CD4-positive, alpha-beta T cell (primary cell): ENCODE measurements around the gene ELFN2. TPM values are rescaled to one million over a fixed set of nuclear protein-coding genes. Genes with fewer than 3 reads are reported as not detected.
"Not testable (repeated sequence)": the region's sequence is repeated elsewhere in the genome, so short reads cannot be mapped to it uniquely, and the experiment has no call there.

Experiments used
- ATAC-seq: fragments of 200-7000 bp; cut with Tn5 transposase; one replicate; pipeline ENCODE4 v1.10.0; 2022; ENCODE audit warnings: mild to moderate bottlenecking; ENCODE audit not compliant: poor library complexity
- CTCF ChIA-PET: fragments of 350-600 bp; sonication (Branson Sonifier 250); formaldehyde crosslinking; loops from one replicate; lab custom pipeline; 2021; ENCODE audit warnings: antibody characterized with exemption, inconsistent platforms; lab: Charles Lee
- POLR2A ChIA-PET: fragments of 350-600 bp; sonication (Branson Sonifier 250); formaldehyde crosslinking; loops from one replicate; lab custom pipeline; 2021; ENCODE audit warnings: antibody characterized with exemption, inconsistent platforms; lab: Charles Lee
- DNase-seq, 14 experiments: peaks; one replicate each; pipeline ENCODE4 v3.0.0-alpha.2; 2013 to 2020; ENCODE audit warnings: mixed read lengths in 2 of 14
- H3K27ac ChIP-seq, 2 donors: one replicate each; pipeline versions ENCODE4 v1.5.1 to v1.7.0; 2013; ENCODE audit warnings: low read length in 2 of 2, low read depth in 1 of 2, mild to moderate bottlenecking in 1 of 2
- H3K27me3 ChIP-seq, 2 experiments: 1 replicate in 1 of 2; 2 replicates in 1 of 2; pipeline versions ENCODE4 v1.6.1 to v1.7.0; 2013; ENCODE audit warnings: low read length in 2 of 2, control low read depth in 1 of 2, mild to moderate bottlenecking in 1 of 2, moderate library complexity in 1 of 2; ENCODE audit not compliant: insufficient read depth in 2 of 2, control insufficient read depth in 1 of 2
- H3K36me3 ChIP-seq: one replicate; pipeline ENCODE4 v1.6.1; 2013; ENCODE audit warnings: low read length, control low read depth; ENCODE audit not compliant: insufficient read depth
- H3K4me1 ChIP-seq: one replicate; pipeline ENCODE4 v1.6.1; 2013; ENCODE audit warnings: low read length, control low read depth; ENCODE audit not compliant: insufficient read depth
- H3K4me3 ChIP-seq: one replicate; pipeline ENCODE4 v1.5.1; 2013; ENCODE audit warnings: mild to moderate bottlenecking, low read length, moderate library complexity
- H3K9me3 ChIP-seq, 2 experiments: 1 replicate in 1 of 2; 2 replicates in 1 of 2; pipeline versions ENCODE4 v1.6.1 to v1.7.0; 2013; ENCODE audit warnings: low read length in 2 of 2, mild to moderate bottlenecking in 2 of 2, control low read depth in 1 of 2, moderate library complexity in 1 of 2; ENCODE audit not compliant: control insufficient read depth in 1 of 2, insufficient read depth in 1 of 2
- H3K27ac Mint-ChIP-seq: one replicate; pipeline ENCODE4 v1.8.0; 2020; ENCODE audit warnings: mixed read lengths
- H3K27me3 Mint-ChIP-seq: one replicate; pipeline ENCODE4 v1.8.0; 2021; ENCODE audit warnings: mixed read lengths
- H3K36me3 Mint-ChIP-seq: one replicate; pipeline ENCODE4 v1.8.0; 2021; ENCODE audit warnings: low read depth, mixed read lengths
- H3K4me1 Mint-ChIP-seq: one replicate; pipeline ENCODE4 v1.8.0; 2021; ENCODE audit warnings: low read depth, mixed read lengths
- H3K4me3 Mint-ChIP-seq: one replicate; pipeline ENCODE4 v1.8.0; 2020; ENCODE audit warnings: mild to moderate bottlenecking, mixed read lengths
- H3K9me3 Mint-ChIP-seq: one replicate; pipeline ENCODE4 v1.8.0; 2020; ENCODE audit warnings: mixed read lengths
- intact Hi-C, 2 experiments: fragments of 100-400 bp; cut with DNase I in 1 of 2; cut with micrococcal nuclease in 1 of 2; formaldehyde crosslinking; loops; one replicate each; pipeline versions ENCODE4 v1.15.1 to v1.9.0; 2023 to 2025; cut with DNase I, micrococcal nuclease
- total RNA-seq, 174 experiments: library from RNA in 2 of 174; stranded (reverse) in 2 of 174; gene quantifications; one replicate each; pipeline ENCODE4 v1.2.3 and lab custom pipeline; 2021 to 2026
- TF ChIP-seq, protein P1 (sequence below): fragments of 200-600 bp; IDR thresholded peaks from one replicate; pipeline ENCODE4 v1.8.0; 2022; ENCODE audit warnings: antibody characterized with exemption, mild to moderate bottlenecking

Gene ELFN2
- total RNA-seq, 2 experiments from 2014 or later, result 0.05 to 0.20 TPM

DNA sequence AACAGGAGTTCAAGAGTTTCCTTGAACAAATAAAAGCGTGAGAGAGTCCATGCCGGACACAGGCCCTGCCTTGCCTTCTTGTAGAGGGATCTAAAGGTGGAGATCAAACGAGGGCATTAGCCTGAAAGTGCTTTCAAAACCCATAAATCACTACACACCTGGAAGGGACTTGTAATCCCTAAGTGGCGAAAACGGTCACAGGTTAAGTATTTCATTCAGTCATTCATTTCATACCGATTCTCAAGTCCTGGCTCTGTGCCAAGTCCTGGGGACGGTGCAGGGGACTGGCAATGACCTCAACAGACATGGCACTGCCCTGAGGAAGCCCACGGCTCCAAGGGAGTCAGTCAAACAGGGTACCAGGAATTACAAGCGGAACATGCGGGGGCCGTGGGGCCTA lies 26.6 kb downstream of the ELFN2 start:
- intact Hi-C loops, result no loop called here
- Mint-ChIP-seq H3K9me3 (no peaks in the 10 kb centered on the region), H3K27ac (no peak overlapping the region)

DNA sequence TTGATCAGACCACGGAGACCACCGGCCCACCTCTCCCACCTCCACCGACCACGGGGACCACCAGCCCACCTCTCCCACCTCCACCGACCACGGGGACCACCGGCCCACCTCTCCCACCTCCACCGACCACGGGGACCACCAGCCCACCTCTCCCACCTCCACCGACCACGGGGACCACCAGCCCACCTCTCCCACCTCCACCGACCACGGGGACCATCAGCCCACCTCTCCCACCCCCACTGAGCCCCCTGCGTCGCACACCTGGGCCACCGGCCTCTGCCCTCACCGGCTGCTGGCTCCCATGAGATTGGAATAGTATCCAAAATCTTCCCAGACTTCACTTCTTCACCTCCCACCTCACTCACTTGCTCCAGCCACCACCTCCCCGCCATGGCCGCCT lies 27.8 kb downstream of the ELFN2 start:
- H3K27ac ChIP-seq, POLR2A ChIA-PET, H3K9me3 ChIP-seq, H3K36me3 Mint-ChIP-seq, H3K4me1 ChIP-seq, H3K4me3 Mint-ChIP-seq, H3K4me3 ChIP-seq, intact Hi-C loops, ATAC-seq, DNase-seq, H3K36me3 ChIP-seq, CTCF ChIA-PET, H3K27ac Mint-ChIP-seq, H3K27me3 ChIP-seq, H3K4me1 Mint-ChIP-seq, H3K9me3 Mint-ChIP-seq, H3K27me3 Mint-ChIP-seq: not testable (repeated sequence)

More for the DNA sequence above, 26.6 kb downstream of the ELFN2 start:
- Histone ChIP-seq H3K4me1 (no peaks in the 10 kb centered on the region), H3K36me3 (no peaks in the 10 kb centered on the region), H3K4me3 (no peak overlapping the region), H3K9me3 (no peaks in the 10 kb centered on the region), H3K27ac (no peak overlapping the region), H3K27me3 (peaks cover 0 to 3% of the 10 kb centered on the region in 2 experiments)
- ATAC-seq (no peak), DNase-seq (no peak)
- TF ChIP-seq, protein P1, sequence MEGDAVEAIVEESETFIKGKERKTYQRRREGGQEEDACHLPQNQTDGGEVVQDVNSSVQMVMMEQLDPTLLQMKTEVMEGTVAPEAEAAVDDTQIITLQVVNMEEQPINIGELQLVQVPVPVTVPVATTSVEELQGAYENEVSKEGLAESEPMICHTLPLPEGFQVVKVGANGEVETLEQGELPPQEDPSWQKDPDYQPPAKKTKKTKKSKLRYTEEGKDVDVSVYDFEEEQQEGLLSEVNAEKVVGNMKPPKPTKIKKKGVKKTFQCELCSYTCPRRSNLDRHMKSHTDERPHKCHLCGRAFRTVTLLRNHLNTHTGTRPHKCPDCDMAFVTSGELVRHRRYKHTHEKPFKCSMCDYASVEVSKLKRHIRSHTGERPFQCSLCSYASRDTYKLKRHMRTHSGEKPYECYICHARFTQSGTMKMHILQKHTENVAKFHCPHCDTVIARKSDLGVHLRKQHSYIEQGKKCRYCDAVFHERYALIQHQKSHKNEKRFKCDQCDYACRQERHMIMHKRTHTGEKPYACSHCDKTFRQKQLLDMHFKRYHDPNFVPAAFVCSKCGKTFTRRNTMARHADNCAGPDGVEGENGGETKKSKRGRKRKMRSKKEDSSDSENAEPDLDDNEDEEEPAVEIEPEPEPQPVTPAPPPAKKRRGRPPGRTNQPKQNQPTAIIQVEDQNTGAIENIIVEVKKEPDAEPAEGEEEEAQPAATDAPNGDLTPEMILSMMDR, result no peak
- peaks cover 9% of the 10 kb centered on the region for H3K27me3 Mint-ChIP-seq
- H3K4me3 Mint-ChIP-seq, result no peak overlapping the region
- ChIA-PET CTCF (no interaction called here), POLR2A (no interaction called here)
- no peaks in the 10 kb centered on the region for H3K4me1 Mint-ChIP-seq
- H3K36me3 Mint-ChIP-seq, result no peaks in the 10 kb centered on the region

DNA sequence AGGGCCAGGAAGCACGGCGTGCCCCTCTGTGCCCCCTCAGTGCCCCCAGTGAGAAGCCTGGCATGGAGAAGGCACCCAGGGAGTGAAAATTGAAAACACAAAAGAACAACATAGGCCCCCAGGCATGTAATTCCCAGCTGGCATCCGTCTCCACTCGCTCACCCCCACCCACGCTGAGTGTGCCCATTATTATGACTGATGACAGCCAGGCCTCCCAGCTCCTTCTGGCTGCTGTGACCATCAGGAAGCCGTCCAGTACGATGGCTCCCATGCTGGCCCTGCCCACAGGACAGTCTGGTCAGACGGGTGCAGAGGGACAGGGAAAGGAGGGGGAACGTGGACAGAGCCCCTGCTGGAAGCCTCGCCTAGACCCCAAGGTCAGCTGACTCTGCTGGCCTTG lies 30.1 kb downstream of the ELFN2 start:
- H3K4me3 ChIP-seq, result no peak overlapping the region
- no peak overlapping the region for H3K4me3 Mint-ChIP-seq
- CTCF ChIA-PET, result no interaction called here
- no peaks in the 10 kb centered on the region for H3K4me1 ChIP-seq
- POLR2A ChIA-PET, result no interaction called here
- H3K27ac Mint-ChIP-seq, result no peak overlapping the region
- no peaks in the 10 kb centered on the region for H3K4me1 Mint-ChIP-seq
- H3K36me3 ChIP-seq, result no peaks in the 10 kb centered on the region
- H3K27ac ChIP-seq, result no peak overlapping the region
- H3K27me3 ChIP-seq, result peaks cover 0 to 5% of the 10 kb centered on the region in 2 experiments
- peaks cover 9% of the 10 kb centered on the region for H3K27me3 Mint-ChIP-seq
- H3K9me3 ChIP-seq, result no peaks in the 10 kb centered on the region
- no peak for ATAC-seq
- no peak for DNase-seq
- H3K36me3 Mint-ChIP-seq, result no peaks in the 10 kb centered on the region
- no peaks in the 10 kb centered on the region for H3K9me3 Mint-ChIP-seq
- TF ChIP-seq, protein P1, result no peak
- intact Hi-C loops, result no loop called here

DNA sequence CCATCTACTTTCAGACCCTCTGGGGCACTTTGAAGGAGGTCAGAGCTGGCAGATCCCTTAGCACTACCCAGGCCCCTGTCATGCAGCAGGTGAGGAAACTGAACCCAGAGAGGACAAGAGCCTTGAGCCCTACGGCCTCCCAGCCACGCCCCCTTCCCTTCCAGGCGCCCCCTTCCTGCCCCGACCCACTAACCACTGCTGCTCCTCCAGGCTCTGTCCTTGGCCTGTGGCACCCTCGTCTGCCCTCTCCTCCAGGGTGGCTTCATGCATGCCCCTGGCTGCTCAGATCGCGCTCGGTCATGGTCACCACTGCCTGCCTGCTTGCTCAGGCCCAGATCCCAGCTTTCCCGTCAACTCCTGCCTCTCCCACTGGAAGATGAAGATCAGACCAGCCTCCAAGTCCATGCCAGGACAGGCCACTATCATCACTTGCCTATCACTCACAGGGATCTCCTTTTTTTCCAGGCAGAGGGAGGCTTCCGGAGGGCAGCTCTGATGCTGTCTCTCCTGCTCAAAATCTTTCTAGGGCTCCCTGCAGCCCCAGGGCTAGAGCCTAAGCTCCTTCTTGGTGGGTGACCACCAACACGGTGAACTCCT lies 30.7 kb downstream of the ELFN2 start:
- ATAC-seq (no peak), DNase-seq (no peak)
- Histone ChIP-seq H3K4me3 (no peak overlapping the region), H3K27ac (no peak overlapping the region), H3K27me3 (peaks cover 0 to 5% of the 10 kb centered on the region in 2 experiments), H3K36me3 (no peaks in the 10 kb centered on the region), H3K4me1 (no peaks in the 10 kb centered on the region), H3K9me3 (no peaks in the 10 kb centered on the region)
- CTCF ChIA-PET, result no interaction called here
- peaks cover 9% of the 10 kb centered on the region for H3K27me3 Mint-ChIP-seq
- intact Hi-C loops, result no loop called here
- H3K27ac Mint-ChIP-seq, result no peak overlapping the region
- H3K36me3 Mint-ChIP-seq, result no peaks in the 10 kb centered on the region
- no peak overlapping the region for H3K4me3 Mint-ChIP-seq
- TF ChIP-seq, protein P1, result no peak
- POLR2A ChIA-PET, result no interaction called here
- no peaks in the 10 kb centered on the region for H3K9me3 Mint-ChIP-seq
- no peaks in the 10 kb centered on the region for H3K4me1 Mint-ChIP-seq
